ENCODE results near the gene COX20.

DNA sequence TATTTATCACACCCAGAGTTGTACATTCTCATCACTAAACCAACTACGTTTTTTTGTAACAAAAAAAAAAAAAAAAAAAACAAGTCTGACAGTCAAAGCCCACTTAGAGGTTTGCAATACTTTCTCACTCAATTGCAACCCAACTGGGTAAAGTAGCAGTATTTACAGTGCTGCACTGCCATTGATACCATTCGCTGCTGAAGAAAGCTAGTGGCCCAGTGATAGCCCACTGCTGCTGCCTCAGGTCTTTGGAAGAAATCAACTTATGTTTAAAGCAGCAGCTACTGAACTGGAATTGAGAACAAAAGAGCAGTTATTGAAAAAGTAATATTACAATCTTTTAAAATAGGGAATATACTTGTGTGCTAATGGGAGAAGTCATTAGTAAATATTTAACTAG is 26.2 kb downstream of the COX20 start:
- TF ChIP-seq POLR2AphosphoS5 (IDR thresholded peaks at IDR 0.05; ENCODE audit: low read depth, low read length) = no peak
- TF ChIP-seq TAF1 (IDR thresholded peaks at IDR 0.05; ENCODE audit: low read depth, low read length) = no peak
- TF ChIP-seq POLR2A (IDR thresholded peaks at IDR 0.05; ENCODE audit: low read depth, low read length) = no peak

Data from GM12891 (cell line).